ENCODE results near the gene MSTO1. TPM values are rescaled to one million over a fixed set of nuclear protein-coding genes. Genes with fewer than 3 reads are reported as not detected.
"Not testable (repeated sequence)": the region's sequence is repeated elsewhere in the genome, so short reads cannot be mapped to it uniquely, and the experiment has no call there.

MSTO1 gene
- total RNA-seq: 29.4 TPM

- peak; percentile 96 for DNase-seq
These were observed at the start of gene MSTO1 for GRCh38 chr1:155609515-155610256. TSS of gene MSTO1 (plus strand) at chr1:155610218. CDS start at chr1:155610249, 31 bp downstream.

GRCh38 chr1:155561779-155562580 lies 48.0 kb upstream of the MSTO1 start:
- DNase-seq: not testable (repeated sequence)

- peak; percentile 94 for DNase-seq
These were observed 47.2 kb upstream of the MSTO1 start, which contains the start of gene ASH1L for GRCh38 chr1:155562581-155563376. TSS of gene ASH1L (minus strand) at chr1:155562803. CDS start at chr1:155521519, 41,284 bp downstream.

- DNase-seq: peak; percentile 1
These were observed 46.5 kb upstream of the MSTO1 start for GRCh38 chr1:155563377-155564022.

- no peak for DNase-seq
These were observed 39.9 kb upstream of the MSTO1 start for GRCh38 chr1:155569988-155570592.

- DNase-seq: no peak
These were observed 39.4 kb upstream of the MSTO1 start for GRCh38 chr1:155570593-155570990.

GRCh38 chr1:155574077-155574476 lies 35.9 kb upstream of the MSTO1 start:
- DNase-seq: no peak

GRCh38 chr1:155575608-155576007 lies 34.4 kb upstream of the MSTO1 start:
- DNase-seq: not testable (repeated sequence)

- not testable (repeated sequence) for DNase-seq
These were observed 26.2 kb upstream of the MSTO1 start for GRCh38 chr1:155583846-155584245.

- not testable (repeated sequence) for DNase-seq
These were observed 20.7 kb upstream of the MSTO1 start for GRCh38 chr1:155589282-155589681.

GRCh38 chr1:155590516-155591247 lies 19.3 kb upstream of the MSTO1 start:
- DNase-seq: not testable (repeated sequence)

- DNase-seq: peak; percentile 2
These were observed 18.2 kb upstream of the MSTO1 start for GRCh38 chr1:155591770-155592169.

- DNase-seq: not testable (repeated sequence)
These were observed 14.0 kb upstream of the MSTO1 start for GRCh38 chr1:155595877-155596474.

GRCh38 chr1:155596864-155597263 lies 13.2 kb upstream of the MSTO1 start:
- DNase-seq: no peak

GRCh38 chr1:155598842-155599331 lies 11.1 kb upstream of the MSTO1 start:
- DNase-seq: no peak

GRCh38 chr1:155599828-155600572 lies 10.0 kb upstream of the MSTO1 start:
- not testable (repeated sequence) for DNase-seq

GRCh38 chr1:155607708-155608107 lies 2.3 kb upstream of the MSTO1 start:
- no peak for DNase-seq

GRCh38 chr1:155608888-155609225 lies 1.2 kb upstream of the MSTO1 start:
- DNase-seq: no peak

GRCh38 chr1:155610257-155610647 lies 234 bp downstream of the MSTO1 start:
- DNase-seq: not testable (repeated sequence)
